HG03196 (cell line): Measurements from ENCODE around the gene UQCRQ.

ENCODE experiments used
- ATAC-seq: cut with Tn5 transposase; IDR thresholded peaks from one replicate; pipeline ENCODE4 v1.9.1; 2021; ENCODE audit not compliant: unreplicated experiment

UQCRQ gene

GRCh38 chr5:132868754-132869153 lies 2.3 kb downstream of the UQCRQ start:
- ATAC-seq = no peak

- ATAC-seq = no peak
Measured at GRCh38 chr5:132870801-132871200, 4.4 kb downstream of the UQCRQ start.

DNA sequence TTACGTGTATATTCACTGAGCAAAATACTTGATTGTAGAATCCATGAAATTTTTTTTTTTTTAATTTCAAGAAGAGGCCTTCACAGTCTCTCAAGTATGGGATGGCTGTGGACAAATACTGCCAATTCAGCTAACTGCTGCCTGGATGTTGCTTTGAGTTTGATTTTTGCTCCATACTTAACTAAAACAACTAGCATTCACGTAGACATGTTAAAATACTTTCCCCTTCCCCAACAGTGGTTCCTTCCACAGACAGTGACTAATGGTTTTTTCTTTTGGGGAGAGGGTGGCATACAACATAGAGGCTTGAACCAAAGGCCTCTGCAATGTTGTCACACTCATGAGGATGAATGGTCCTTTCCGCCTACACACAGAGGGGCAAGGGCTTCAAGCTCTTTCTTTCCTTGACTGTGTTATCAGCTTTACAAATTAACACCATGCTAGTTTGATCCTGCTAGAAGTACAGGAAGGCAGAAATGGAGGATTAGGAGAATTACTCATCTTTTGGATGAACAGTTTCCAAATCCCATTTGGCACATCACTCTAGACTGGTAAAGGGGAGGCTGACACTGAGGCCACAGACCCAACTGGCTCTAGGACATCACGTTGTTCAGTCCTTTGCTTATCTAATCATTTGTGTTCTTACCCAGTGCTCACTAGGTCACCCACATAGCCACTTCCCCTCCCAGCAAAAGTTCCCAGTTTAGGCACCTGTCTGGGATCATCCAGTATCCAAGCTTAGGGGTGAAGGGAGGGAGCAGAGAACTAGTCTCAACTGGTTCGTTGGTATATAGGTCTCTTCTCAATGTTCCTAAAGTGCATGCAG lies 5.2 kb downstream of the UQCRQ start:
- no peak for ATAC-seq

GRCh38 chr5:132872788-132873118 lies 6.3 kb downstream of the UQCRQ start:
- ATAC-seq = no peak

DNA sequence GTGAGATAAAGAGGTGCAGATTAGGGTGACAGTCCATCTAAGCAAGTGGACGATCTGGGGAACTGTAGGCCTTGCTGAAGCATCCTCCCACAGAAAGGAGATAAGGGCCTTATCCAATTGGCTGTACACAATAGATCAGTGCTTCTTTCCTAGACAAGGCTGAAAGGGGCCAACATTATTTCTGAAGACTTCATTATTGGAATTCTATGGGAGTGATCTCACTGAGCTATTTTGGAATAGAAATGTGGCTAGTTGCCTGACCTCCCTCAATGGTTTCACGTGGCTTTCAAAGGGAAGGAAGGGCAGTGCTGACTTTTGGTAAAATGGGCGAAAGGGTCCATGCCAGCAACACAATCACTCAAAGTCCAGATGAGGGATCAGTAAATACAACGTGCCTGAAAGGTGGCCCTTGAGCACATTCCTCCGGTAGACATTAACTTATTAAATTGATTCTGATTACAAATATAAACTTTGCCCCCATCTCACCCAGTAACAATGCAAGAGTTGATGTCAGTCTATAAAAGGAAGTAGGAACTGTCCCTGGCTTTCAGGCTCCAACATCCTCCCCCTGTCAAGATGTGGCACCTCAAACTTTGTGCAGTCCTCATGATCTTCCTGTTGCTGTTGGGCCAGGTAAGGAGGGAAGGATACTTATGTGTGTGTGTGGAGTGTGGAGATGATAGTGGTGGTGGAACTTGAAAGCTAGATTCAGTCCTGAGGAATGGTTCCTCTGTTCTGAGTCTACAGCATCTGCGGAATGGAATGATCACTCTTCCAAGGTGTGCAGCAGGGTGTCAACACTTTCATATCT lies 6.9 kb downstream of the UQCRQ start, which contains the start of gene LEAP2:
Gene LEAP2, plus strand, starts transcription at position 550 of the 811 bp plus-strand sequence. Its CDS starts 27 bp downstream, at position 577.
- ATAC-seq = no peak

GRCh38 chr5:132873930-132874271 lies 7.5 kb downstream of the UQCRQ start:
- ATAC-seq = no peak

GRCh38 chr5:132876020-132876759 lies 9.7 kb downstream of the UQCRQ start:
- no peak for ATAC-seq

DNA sequence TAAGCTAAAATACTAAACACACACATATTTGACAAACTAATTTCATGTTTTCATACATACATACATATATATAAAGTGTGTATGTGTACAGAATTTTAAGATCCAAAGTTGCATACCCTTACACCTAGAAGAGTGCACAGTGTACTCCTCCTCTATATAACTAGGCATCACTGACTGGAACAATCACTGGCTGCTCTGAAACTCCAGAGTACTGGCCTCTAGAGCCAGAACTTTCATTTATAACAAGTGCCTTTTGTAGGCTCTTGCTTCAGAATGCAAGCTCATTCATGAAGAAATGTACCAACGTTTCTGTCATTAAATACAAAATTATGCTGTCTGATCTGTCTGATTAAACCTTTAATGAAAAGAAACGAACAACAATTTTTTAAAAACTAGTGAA lies 11.0 kb downstream of the UQCRQ start:
- no peak for ATAC-seq

DNA sequence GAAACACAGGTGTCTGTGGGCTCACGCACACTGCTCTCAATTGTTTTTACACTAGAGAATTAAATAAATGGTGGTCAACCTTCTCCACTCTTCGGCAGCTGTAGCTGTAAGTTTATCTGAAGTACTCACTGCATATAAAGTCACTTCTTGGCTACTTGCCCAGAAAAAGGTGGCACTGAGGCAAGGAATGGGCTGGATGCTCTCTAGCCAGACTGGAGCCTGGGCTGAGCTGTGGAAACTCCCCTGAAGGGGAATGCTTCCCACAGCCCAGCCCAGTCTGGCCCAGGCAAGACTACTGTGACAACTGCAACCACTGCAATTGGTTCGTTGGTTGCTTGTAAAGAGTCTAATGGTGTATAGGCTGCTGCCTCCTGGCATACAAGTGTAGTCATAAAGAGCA lies 11.5 kb downstream of the UQCRQ start:
- ATAC-seq = no peak

- ATAC-seq = peak; percentile 56
Measured at GRCh38 chr5:132883261-132883834, 16.9 kb downstream of the UQCRQ start.

- no peak for ATAC-seq
Measured at GRCh38 chr5:132884548-132884947, 18.1 kb downstream of the UQCRQ start.

GRCh38 chr5:132886064-132886823 lies 19.8 kb downstream of the UQCRQ start:
- ATAC-seq = no peak

- ATAC-seq = no peak
Measured at GRCh38 chr5:132887283-132887682, 20.8 kb downstream of the UQCRQ start.

- ATAC-seq = no peak
Measured at GRCh38 chr5:132889501-132889900, 23.1 kb downstream of the UQCRQ start.

- ATAC-seq = no peak
Measured at GRCh38 chr5:132890817-132891216, 24.4 kb downstream of the UQCRQ start.

GRCh38 chr5:132895719-132896305 lies 29.4 kb downstream of the UQCRQ start:
- no peak for ATAC-seq

- no peak for ATAC-seq
Measured at GRCh38 chr5:132896685-132897084, 30.2 kb downstream of the UQCRQ start.

DNA sequence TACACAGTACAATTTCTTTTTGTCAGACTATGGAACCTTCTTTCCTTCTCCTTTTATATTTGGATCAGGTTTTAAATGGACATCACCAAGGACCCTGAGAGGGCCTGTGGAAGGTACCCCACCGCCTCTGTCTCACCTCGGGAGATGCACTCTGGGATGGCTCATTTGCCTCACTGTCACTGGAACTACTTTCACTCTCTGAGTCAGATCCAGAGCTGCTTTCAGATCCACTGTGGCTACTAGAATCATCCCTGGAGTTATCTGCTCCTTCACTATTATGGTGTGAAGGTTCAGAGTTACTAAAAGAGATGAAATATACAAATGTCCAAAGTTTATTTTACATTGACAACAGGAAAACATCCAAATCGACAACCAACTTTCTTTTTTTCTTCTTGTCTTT lies 31.7 kb downstream of the UQCRQ start:
- ATAC-seq = no peak

GRCh38 chr5:132901036-132901435 lies 34.6 kb downstream of the UQCRQ start:
- no peak for ATAC-seq

DNA sequence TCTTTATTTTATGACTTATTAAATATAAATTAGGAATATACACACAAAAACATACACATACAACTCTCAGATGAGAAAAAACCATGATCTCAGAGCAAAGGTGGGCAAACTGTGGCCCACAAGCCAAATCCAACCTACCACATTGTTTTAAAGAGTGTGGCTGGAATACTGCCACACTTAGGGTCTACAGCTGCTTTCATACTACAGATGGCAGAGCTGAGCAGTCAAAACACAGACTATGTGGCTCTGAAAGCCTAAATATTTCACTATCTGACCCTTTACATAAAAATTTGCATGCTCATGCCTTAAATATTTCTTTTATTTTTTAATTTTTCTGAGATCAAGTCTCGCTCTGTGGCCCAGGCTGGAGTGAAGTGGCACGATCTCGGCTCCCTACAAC lies 35.3 kb downstream of the UQCRQ start:
- no peak for ATAC-seq
